ENCODE measurements around the gene PLGRKT. TPM values are rescaled to one million over a fixed set of nuclear protein-coding genes. Genes with fewer than 3 reads are reported as not detected.

Gene PLGRKT
- total RNA-seq, 2 donors from 2014 or later: 3.3 to 7.8 TPM

GRCh38 chr9:5421163-5421562, 16.6 kb downstream of the PLGRKT start:
- H3K36me3 ChIP-seq (replicated peaks in 1 of 2; ENCODE audit: insufficient read depth in 1 of 2, low read depth in 2 of 2): no peaks in the 10 kb centered on the region
- DNase-seq: no peak
- intact Hi-C loops (cut with DNase I): no loop called here
- ATAC-seq: no peak
- no peaks in the 10 kb centered on the region for H3K4me1 ChIP-seq
- H3K27ac ChIP-seq: no peak overlapping the region
- TF ChIP-seq POLR2A (IDR thresholded peaks at IDR 0.05) (no peak), CTCF (IDR thresholded peaks at IDR 0.05) (no peak)
- 59 to 74% methylated on average over 2 of the region's 2 CpGs for WGBS, 2 donors
- H3K27me3 ChIP-seq: no peaks in the 10 kb centered on the region
- no peaks in the 10 kb centered on the region for H3K9me3 ChIP-seq
- no peak overlapping the region for H3K4me3 ChIP-seq

- H3K27me3 ChIP-seq: no peaks in the 10 kb centered on the region
- ATAC-seq (no peak), DNase-seq (no peak)
- TF ChIP-seq POLR2A (IDR thresholded peaks at IDR 0.05): no peak
- no peaks in the 10 kb centered on the region for H3K36me3 ChIP-seq (replicated peaks in 1 of 2; ENCODE audit: insufficient read depth in 1 of 2, low read depth in 2 of 2)
- intact Hi-C loops (cut with DNase I): no loop called here
- H3K4me3 ChIP-seq: no peak overlapping the region
- H3K9me3 ChIP-seq: no peaks in the 10 kb centered on the region
- H3K4me1 ChIP-seq: no peaks in the 10 kb centered on the region
- no peak overlapping the region for H3K27ac ChIP-seq
These were observed 17.7 kb downstream of the PLGRKT start for GRCh38 chr9:5419987-5420386.

GRCh38 chr9:5418481-5418880, 19.2 kb downstream of the PLGRKT start:
- no peaks in the 10 kb centered on the region for H3K36me3 ChIP-seq (replicated peaks in 1 of 2; ENCODE audit: insufficient read depth in 1 of 2, low read depth in 2 of 2)
- intact Hi-C loops (cut with DNase I): no loop called here
- DNase-seq: no peak
- H3K4me3 ChIP-seq: no peak overlapping the region
- WGBS, 2 donors: 90 to 97% methylated on average over 11 to 20 of the region's 20 CpGs
- no peaks in the 10 kb centered on the region for H3K4me1 ChIP-seq
- H3K27ac ChIP-seq: no peak overlapping the region
- no peaks in the 10 kb centered on the region for H3K9me3 ChIP-seq
- H3K27me3 ChIP-seq: no peaks in the 10 kb centered on the region
- TF ChIP-seq CTCF (IDR thresholded peaks at IDR 0.05) (no peak), POLR2A (IDR thresholded peaks at IDR 0.05) (no peak)
- no peak for ATAC-seq

- WGBS, 2 donors: 70 to 72% methylated on average over 3 of the region's 3 CpGs
- ATAC-seq (no peak), DNase-seq (no peak)
- no peaks in the 10 kb centered on the region for H3K36me3 ChIP-seq (replicated peaks in 1 of 2; ENCODE audit: insufficient read depth in 1 of 2, low read depth in 2 of 2)
- TF ChIP-seq POLR2A (IDR thresholded peaks at IDR 0.05) (no peak), CTCF (IDR thresholded peaks at IDR 0.05) (no peak)
- H3K27ac ChIP-seq: no peak overlapping the region
- H3K27me3 ChIP-seq: no peaks in the 10 kb centered on the region
- no peaks in the 10 kb centered on the region for H3K9me3 ChIP-seq
- no peak overlapping the region for H3K4me3 ChIP-seq
- intact Hi-C loops (cut with DNase I): no loop called here
- no peaks in the 10 kb centered on the region for H3K4me1 ChIP-seq
These were observed 20.8 kb downstream of the PLGRKT start for GRCh38 chr9:5416953-5417352.

GRCh38 chr9:5408596-5408995, 29.1 kb downstream of the PLGRKT start:
- TF ChIP-seq POLR2A (IDR thresholded peaks at IDR 0.05): no peak
- no peak for TF ChIP-seq CTCF (IDR thresholded peaks at IDR 0.05)
- no peaks in the 10 kb centered on the region for H3K4me1 ChIP-seq
- intact Hi-C loops (cut with DNase I): no loop called here
- H3K9me3 ChIP-seq: peaks cover 0 to 10% (median 0%) of the 10 kb centered on the region in 3 donors
- ATAC-seq: no peak
- H3K36me3 ChIP-seq (replicated peaks in 1 of 2; ENCODE audit: insufficient read depth in 1 of 2, low read depth in 2 of 2): no peaks in the 10 kb centered on the region
- H3K27me3 ChIP-seq: no peaks in the 10 kb centered on the region
- no peak for DNase-seq
- WGBS, 2 donors: 90 to 100% methylated on average over 1 of the region's 1 CpG
- no peak overlapping the region for H3K27ac ChIP-seq
- H3K4me3 ChIP-seq: no peak overlapping the region

All from body of pancreas (tissue), 4 donors.